GM12864 (cell line): ENCODE data around the gene RBM19.
"Not testable (repeated sequence)": the region's sequence is repeated elsewhere in the genome, so short reads cannot be mapped to it uniquely, and the experiment has no call there.

Experiments
- DNase-seq: peaks from one replicate; pipeline ENCODE4 v3.0.0-alpha.2; 2011; ENCODE audit warnings: low read depth
- H3K4me3 ChIP-seq: 2 replicates; pipeline ENCODE4 v1.5.1; 2011; ENCODE audit warnings: mild to moderate bottlenecking, low read depth, low read length, control low read depth
- TF ChIP-seq, protein P1 (sequence below): IDR thresholded peaks from 2 replicates; pipeline ENCODE4 v1.5.1; 2011; ENCODE audit warnings: low read depth, mild to moderate bottlenecking, moderate library complexity, low read length, control low read depth, inconsistent platforms; ENCODE audit errors: missing control alignments

The RBM19 gene

GRCh38 chr12:113994051-113994450 is 27.9 kb upstream of the RBM19 start:
- no peak for DNase-seq
- no peak overlapping the region for H3K4me3 ChIP-seq
- TF ChIP-seq, protein P1, sequence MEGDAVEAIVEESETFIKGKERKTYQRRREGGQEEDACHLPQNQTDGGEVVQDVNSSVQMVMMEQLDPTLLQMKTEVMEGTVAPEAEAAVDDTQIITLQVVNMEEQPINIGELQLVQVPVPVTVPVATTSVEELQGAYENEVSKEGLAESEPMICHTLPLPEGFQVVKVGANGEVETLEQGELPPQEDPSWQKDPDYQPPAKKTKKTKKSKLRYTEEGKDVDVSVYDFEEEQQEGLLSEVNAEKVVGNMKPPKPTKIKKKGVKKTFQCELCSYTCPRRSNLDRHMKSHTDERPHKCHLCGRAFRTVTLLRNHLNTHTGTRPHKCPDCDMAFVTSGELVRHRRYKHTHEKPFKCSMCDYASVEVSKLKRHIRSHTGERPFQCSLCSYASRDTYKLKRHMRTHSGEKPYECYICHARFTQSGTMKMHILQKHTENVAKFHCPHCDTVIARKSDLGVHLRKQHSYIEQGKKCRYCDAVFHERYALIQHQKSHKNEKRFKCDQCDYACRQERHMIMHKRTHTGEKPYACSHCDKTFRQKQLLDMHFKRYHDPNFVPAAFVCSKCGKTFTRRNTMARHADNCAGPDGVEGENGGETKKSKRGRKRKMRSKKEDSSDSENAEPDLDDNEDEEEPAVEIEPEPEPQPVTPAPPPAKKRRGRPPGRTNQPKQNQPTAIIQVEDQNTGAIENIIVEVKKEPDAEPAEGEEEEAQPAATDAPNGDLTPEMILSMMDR: no peak

- DNase-seq, H3K4me3 ChIP-seq: not testable (repeated sequence)
Observed at GRCh38 chr12:113992751-113993150, 26.6 kb upstream of the RBM19 start.

GRCh38 chr12:113991224-113992044 is 25.3 kb upstream of the RBM19 start:
- H3K4me3 ChIP-seq: no peak overlapping the region
- DNase-seq: no peak
- TF ChIP-seq, protein P1: no peak

GRCh38 chr12:113990250-113991223 is 24.4 kb upstream of the RBM19 start:
- H3K4me3 ChIP-seq: no peak overlapping the region
- TF ChIP-seq, protein P1: no peak
- DNase-seq: no peak

DNA sequence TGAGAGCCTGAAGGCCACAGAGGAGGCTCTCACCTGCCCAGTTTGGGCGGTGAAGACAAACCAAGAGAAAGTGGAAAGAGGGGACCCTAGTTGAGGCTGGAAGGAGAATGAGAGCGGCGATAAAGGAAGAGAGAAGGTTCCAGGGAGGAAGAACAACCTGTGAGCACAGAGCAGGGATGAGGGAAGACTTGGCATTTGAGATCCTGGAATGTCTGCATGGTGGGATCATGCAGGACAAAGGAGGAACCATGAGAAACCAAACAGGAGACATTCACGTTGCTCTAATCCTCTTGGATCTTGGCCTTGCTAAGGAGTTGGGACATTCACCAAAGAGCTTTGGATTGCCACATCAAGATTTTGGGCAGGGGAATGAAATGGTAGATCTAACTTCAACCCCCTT is 22.9 kb upstream of the RBM19 start:
- TF ChIP-seq, protein P1: no peak
- no peak overlapping the region for H3K4me3 ChIP-seq
- DNase-seq: no peak

- TF ChIP-seq, protein P1: no peak
- no peak overlapping the region for H3K4me3 ChIP-seq
- no peak for DNase-seq
Observed at GRCh38 chr12:113988064-113988451, 21.9 kb upstream of the RBM19 start.
